Activated naive CD8-positive, alpha-beta T cell treated with anti-CD3 and anti-CD28 coated beads, Interleukin-2, amount 10 ng/mL, durations not matched to agents 7 days and 5 days (primary cell): ENCODE data around the gene CUL5. TPM values are rescaled to one million over a fixed set of nuclear protein-coding genes. Genes with fewer than 3 reads are reported as not detected.
A peak's percentile ranks its signal among the peaks of the same experiment; 100 is the strongest.

ENCODE experiments used
- ATAC-seq: fragments of 150-1000 bp; cut with Tn5 transposase; one replicate; pipeline ENCODE4 v1.10.0; 2021; ENCODE audit warnings: low read depth, moderate library complexity
- POLR2A ChIA-PET: fragments of 350-600 bp; sonication (Branson Sonifier 250); formaldehyde crosslinking; loops from one replicate; lab custom pipeline; 2021; ENCODE audit warnings: antibody characterized with exemption; lab: Charles Lee
- DNase-seq: peaks from one replicate; pipeline ENCODE4 v3.0.0; 2021
- H3K27ac Mint-ChIP-seq: one replicate; pipeline ENCODE4 v1.8.0; 2022; ENCODE audit warnings: mild to moderate bottlenecking, mixed read lengths
- H3K27me3 Mint-ChIP-seq: one replicate; pipeline ENCODE4 v1.8.0; 2022; ENCODE audit warnings: mild to moderate bottlenecking, moderate library complexity, mixed read lengths
- H3K36me3 Mint-ChIP-seq: one replicate; pipeline ENCODE4 v1.8.0; 2021; ENCODE audit warnings: mild to moderate bottlenecking, mixed read lengths
- H3K4me1 Mint-ChIP-seq: one replicate; pipeline ENCODE4 v1.8.0; 2021; ENCODE audit warnings: mixed read lengths
- H3K4me3 Mint-ChIP-seq: one replicate; pipeline ENCODE4 v1.8.0; 2022; ENCODE audit warnings: mild to moderate bottlenecking, moderate library complexity, mixed read lengths
- H3K9me3 Mint-ChIP-seq: one replicate; pipeline ENCODE4 v1.8.0; 2021; ENCODE audit warnings: mixed read lengths
- total RNA-seq, 2 experiments: library from RNA; stranded (reverse); gene quantifications; one replicate each; pipeline ENCODE4 v1.2.3, GENCODE V29; 2021

CUL5 gene
- total RNA-seq, 2 experiments from 2014 or later: 29.3 to 30.2 TPM

- H3K36me3 Mint-ChIP-seq: peaks cover 27% of the 10 kb centered on the region
Observed at GRCh38 chr11:108032800-108033199, 24.1 kb downstream of the CUL5 start.

GRCh38 chr11:108034034-108034433, 25.3 kb downstream of the CUL5 start:
- Mint-ChIP-seq H3K27ac (no peak overlapping the region), H3K36me3 (peaks cover 33% of the 10 kb centered on the region)
- POLR2A ChIA-PET: no interaction called here

More at GRCh38 chr11:108032800-108033199, 24.1 kb downstream of the CUL5 start:
- POLR2A ChIA-PET: no interaction called here
- H3K9me3 Mint-ChIP-seq: peaks cover 1% of the 10 kb centered on the region
- peaks cover 1% of the 10 kb centered on the region for H3K4me1 Mint-ChIP-seq
- H3K4me3 Mint-ChIP-seq: no peak overlapping the region
- H3K27ac Mint-ChIP-seq: no peak overlapping the region
- no peaks in the 10 kb centered on the region for H3K27me3 Mint-ChIP-seq
- ATAC-seq: no peak
- DNase-seq: no peak

GRCh38 chr11:108034952-108035351, 26.3 kb downstream of the CUL5 start:
- no peak overlapping the region for H3K4me3 Mint-ChIP-seq
- DNase-seq (no peak), ATAC-seq (no peak)
- no peak overlapping the region for H3K27ac Mint-ChIP-seq
- POLR2A ChIA-PET: no interaction called here
- H3K4me1 Mint-ChIP-seq: peaks cover 1% of the 10 kb centered on the region
- H3K9me3 Mint-ChIP-seq: peaks cover 1% of the 10 kb centered on the region
- H3K36me3 Mint-ChIP-seq: peaks cover 36% of the 10 kb centered on the region
- H3K27me3 Mint-ChIP-seq: no peaks in the 10 kb centered on the region

More at GRCh38 chr11:108034034-108034433, 25.3 kb downstream of the CUL5 start:
- ATAC-seq: no peak
- Mint-ChIP-seq H3K4me1 (peaks cover 1% of the 10 kb centered on the region), H3K9me3 (peaks cover 1% of the 10 kb centered on the region), H3K4me3 (no peak overlapping the region), H3K27me3 (no peaks in the 10 kb centered on the region)
- DNase-seq: no peak

- ATAC-seq: no peak
- H3K4me3 Mint-ChIP-seq: no peak overlapping the region
- H3K36me3 Mint-ChIP-seq: peaks cover 30% of the 10 kb centered on the region
- POLR2A ChIA-PET: no interaction called here
- DNase-seq: no peak
- no peaks in the 10 kb centered on the region for H3K27me3 Mint-ChIP-seq
- H3K4me1 Mint-ChIP-seq: peaks cover 1% of the 10 kb centered on the region
- peaks cover under 1% of the 10 kb centered on the region for H3K9me3 Mint-ChIP-seq
- H3K27ac Mint-ChIP-seq: no peak overlapping the region
Observed at GRCh38 chr11:108035690-108036089, 27.0 kb downstream of the CUL5 start.

- no peak for DNase-seq
- H3K27ac Mint-ChIP-seq: no peak overlapping the region
- H3K4me3 Mint-ChIP-seq: no peak overlapping the region
- no peaks in the 10 kb centered on the region for H3K27me3 Mint-ChIP-seq
- H3K36me3 Mint-ChIP-seq: peaks cover 20% of the 10 kb centered on the region
- POLR2A ChIA-PET: no interaction called here
- H3K9me3 Mint-ChIP-seq: no peaks in the 10 kb centered on the region
- no peak for ATAC-seq
- H3K4me1 Mint-ChIP-seq: peaks cover 1% of the 10 kb centered on the region
Observed at GRCh38 chr11:108037211-108037610, 28.5 kb downstream of the CUL5 start.

GRCh38 chr11:108037636-108038035, 28.9 kb downstream of the CUL5 start:
- Mint-ChIP-seq H3K27ac (no peak overlapping the region), H3K4me3 (no peak overlapping the region), H3K4me1 (peaks cover under 1% of the 10 kb centered on the region), H3K9me3 (no peaks in the 10 kb centered on the region), H3K27me3 (no peaks in the 10 kb centered on the region), H3K36me3 (peaks cover 18% of the 10 kb centered on the region)
- POLR2A ChIA-PET: no interaction called here
- DNase-seq (no peak), ATAC-seq (no peak)

GRCh38 chr11:108048269-108048668, 39.6 kb downstream of the CUL5 start:
- DNase-seq (no peak), ATAC-seq (no peak)
- H3K4me3 Mint-ChIP-seq: no peak overlapping the region
- peaks cover 3% of the 10 kb centered on the region for H3K4me1 Mint-ChIP-seq
- H3K36me3 Mint-ChIP-seq: peaks cover 11% of the 10 kb centered on the region
- POLR2A ChIA-PET: no interaction called here
- no peaks in the 10 kb centered on the region for H3K9me3 Mint-ChIP-seq
- no peak overlapping the region for H3K27ac Mint-ChIP-seq
- H3K27me3 Mint-ChIP-seq: no peaks in the 10 kb centered on the region

- ATAC-seq: no peak
- no peak for DNase-seq
- no peaks in the 10 kb centered on the region for H3K4me1 Mint-ChIP-seq
- no peak overlapping the region for H3K4me3 Mint-ChIP-seq
- peaks cover 37% of the 10 kb centered on the region for H3K36me3 Mint-ChIP-seq
- no peak overlapping the region for H3K27ac Mint-ChIP-seq
- POLR2A ChIA-PET: no interaction called here
- no peaks in the 10 kb centered on the region for H3K27me3 Mint-ChIP-seq
- H3K9me3 Mint-ChIP-seq: peaks cover 2% of the 10 kb centered on the region
Observed at GRCh38 chr11:108062336-108062735, 53.6 kb downstream of the CUL5 start.

- Mint-ChIP-seq H3K27me3 (no peaks in the 10 kb centered on the region), H3K36me3 (peaks cover 32% of the 10 kb centered on the region), H3K9me3 (peaks cover 2% of the 10 kb centered on the region), H3K27ac (no peak overlapping the region), H3K4me1 (no peaks in the 10 kb centered on the region), H3K4me3 (no peak overlapping the region)
- no peak for ATAC-seq
- POLR2A ChIA-PET: no interaction called here
- DNase-seq: no peak
Observed at GRCh38 chr11:108063410-108063809, 54.7 kb downstream of the CUL5 start.

GRCh38 chr11:108069947-108070346, 61.2 kb downstream of the CUL5 start:
- peak overlapping the region; percentile 80 for H3K27ac Mint-ChIP-seq
- DNase-seq (no peak), ATAC-seq (peak; percentile 92)
- peak overlapping the region; percentile 63 for H3K4me3 Mint-ChIP-seq
- peaks cover 21% of the 10 kb centered on the region for H3K36me3 Mint-ChIP-seq
- no peaks in the 10 kb centered on the region for H3K27me3 Mint-ChIP-seq
- POLR2A ChIA-PET: no interaction called here
- peaks cover 12% of the 10 kb centered on the region for H3K4me1 Mint-ChIP-seq
- no peaks in the 10 kb centered on the region for H3K9me3 Mint-ChIP-seq

GRCh38 chr11:108084811-108085210, 76.1 kb downstream of the CUL5 start:
- Mint-ChIP-seq H3K36me3 (peaks cover 29% of the 10 kb centered on the region), H3K4me1 (peaks cover 2% of the 10 kb centered on the region), H3K27me3 (no peaks in the 10 kb centered on the region), H3K27ac (no peak overlapping the region), H3K4me3 (no peak overlapping the region), H3K9me3 (no peaks in the 10 kb centered on the region)
- ATAC-seq (no peak), DNase-seq (no peak)
- POLR2A ChIA-PET: no interaction called here

GRCh38 chr11:108085672-108086071, 77.0 kb downstream of the CUL5 start:
- no peak overlapping the region for H3K4me3 Mint-ChIP-seq
- no peak for ATAC-seq
- H3K9me3 Mint-ChIP-seq: no peaks in the 10 kb centered on the region
- H3K4me1 Mint-ChIP-seq: peaks cover 2% of the 10 kb centered on the region
- POLR2A ChIA-PET: no interaction called here
- peak overlapping the region; percentile 10 for H3K27ac Mint-ChIP-seq
- peaks cover 28% of the 10 kb centered on the region for H3K36me3 Mint-ChIP-seq
- no peaks in the 10 kb centered on the region for H3K27me3 Mint-ChIP-seq
- DNase-seq: no peak

GRCh38 chr11:108092134-108092533, 83.4 kb downstream of the CUL5 start:
- no peak overlapping the region for H3K4me3 Mint-ChIP-seq
- no peak overlapping the region for H3K27ac Mint-ChIP-seq
- ATAC-seq: no peak
- peaks cover 17% of the 10 kb centered on the region for H3K36me3 Mint-ChIP-seq
- H3K4me1 Mint-ChIP-seq: peaks cover 2% of the 10 kb centered on the region
- POLR2A ChIA-PET: no interaction called here
- no peak for DNase-seq
- H3K27me3 Mint-ChIP-seq: no peaks in the 10 kb centered on the region
- no peaks in the 10 kb centered on the region for H3K9me3 Mint-ChIP-seq

GRCh38 chr11:108093128-108093904, 84.6 kb downstream of the CUL5 start:
- Mint-ChIP-seq H3K36me3 (peaks cover 19% of the 10 kb centered on the region), H3K4me1 (peaks cover 2% of the 10 kb centered on the region), H3K9me3 (no peaks in the 10 kb centered on the region), H3K4me3 (no peak overlapping the region), H3K27me3 (no peaks in the 10 kb centered on the region), H3K27ac (peak overlapping the region; percentile 24)
- ATAC-seq (no peak), DNase-seq (no peak)
- POLR2A ChIA-PET: no interaction called here
